Prostate gland (tissue), 2 donors: ENCODE data around the gene DMXL2.

ENCODE experiments used
- POLR2A ChIP-seq: fragments of 450-650 bp; IDR thresholded peaks from one replicate; pipeline ENCODE4 v1.6.1; 2016; ENCODE audit warnings: antibody characterized with exemption, mild to moderate bottlenecking
- POLR2AphosphoS5 ChIP-seq: sonication (generic); formaldehyde crosslinking; IDR thresholded peaks from one replicate; pipeline ENCODE4 v1.6.1; 2017; ENCODE audit warnings: antibody characterized with exemption
- TF ChIP-seq, protein P1 (sequence below), 4 experiments: fragments of 200-600 bp in 2 of 4; fragments of 450-650 bp in 2 of 4; sonication (generic) in 2 of 4; IDR thresholded peaks; 1 replicate in 3 of 4; 2 replicates in 1 of 4; pipeline ENCODE4 v1.5.1; 2016 to 2019; ENCODE audit warnings: antibody characterized with exemption in 4 of 4, mild to moderate bottlenecking in 2 of 4, moderate library complexity in 2 of 4

DNA sequence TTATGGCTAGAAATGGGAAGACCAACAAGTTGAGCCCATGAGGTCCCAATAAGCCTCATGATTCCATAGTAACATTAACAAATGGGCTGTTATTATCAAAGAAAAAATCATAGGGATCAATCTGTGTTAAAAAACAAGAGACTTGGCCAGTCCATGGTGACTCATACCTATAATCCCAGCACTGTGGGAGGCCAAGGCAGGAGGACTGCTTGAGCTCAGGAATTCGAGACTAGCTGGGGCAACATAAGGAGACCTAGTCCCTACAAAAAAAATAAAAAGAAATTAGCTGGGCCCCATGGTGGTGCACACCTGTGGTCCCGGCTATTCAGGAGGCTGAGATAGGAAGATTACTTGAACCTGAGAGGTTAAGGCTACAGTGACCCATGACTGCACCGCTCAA is 124.8 kb downstream of the DMXL2 start:
- TF ChIP-seq POLR2A (no peak), POLR2AphosphoS5 (no peak)
- TF ChIP-seq, protein P1, sequence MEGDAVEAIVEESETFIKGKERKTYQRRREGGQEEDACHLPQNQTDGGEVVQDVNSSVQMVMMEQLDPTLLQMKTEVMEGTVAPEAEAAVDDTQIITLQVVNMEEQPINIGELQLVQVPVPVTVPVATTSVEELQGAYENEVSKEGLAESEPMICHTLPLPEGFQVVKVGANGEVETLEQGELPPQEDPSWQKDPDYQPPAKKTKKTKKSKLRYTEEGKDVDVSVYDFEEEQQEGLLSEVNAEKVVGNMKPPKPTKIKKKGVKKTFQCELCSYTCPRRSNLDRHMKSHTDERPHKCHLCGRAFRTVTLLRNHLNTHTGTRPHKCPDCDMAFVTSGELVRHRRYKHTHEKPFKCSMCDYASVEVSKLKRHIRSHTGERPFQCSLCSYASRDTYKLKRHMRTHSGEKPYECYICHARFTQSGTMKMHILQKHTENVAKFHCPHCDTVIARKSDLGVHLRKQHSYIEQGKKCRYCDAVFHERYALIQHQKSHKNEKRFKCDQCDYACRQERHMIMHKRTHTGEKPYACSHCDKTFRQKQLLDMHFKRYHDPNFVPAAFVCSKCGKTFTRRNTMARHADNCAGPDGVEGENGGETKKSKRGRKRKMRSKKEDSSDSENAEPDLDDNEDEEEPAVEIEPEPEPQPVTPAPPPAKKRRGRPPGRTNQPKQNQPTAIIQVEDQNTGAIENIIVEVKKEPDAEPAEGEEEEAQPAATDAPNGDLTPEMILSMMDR (IDR thresholded peaks at IDR 0.05) = no peak
